NT2/D1 (cell line): ENCODE results near the gene GATA6.

Experiments
- DNase-seq: peaks from one replicate; pipeline ENCODE4 v3.0.0-alpha.2; 2011; ENCODE audit warnings: low read depth, low spot score
- H3K27me3 ChIP-seq: 2 replicates; pipeline ENCODE4 v1.6.0; 2011; ENCODE audit warnings: mild to moderate bottlenecking; ENCODE audit not compliant: insufficient read length, insufficient read depth
- H3K36me3 ChIP-seq: 2 replicates; pipeline ENCODE4 v1.6.1; 2011; ENCODE audit warnings: mild to moderate bottlenecking, low read length, mixed read lengths; ENCODE audit not compliant: insufficient read depth, insufficient read length
- H3K4me1 ChIP-seq: 2 replicates; pipeline ENCODE4 v1.5.1; 2011; ENCODE audit not compliant: insufficient read depth, insufficient read length
- H3K4me3 ChIP-seq: 2 replicates; pipeline ENCODE4 v1.5.1; 2011; ENCODE audit warnings: low read depth; ENCODE audit not compliant: insufficient read length
- H3K9ac ChIP-seq: 2 replicates; pipeline ENCODE4 v1.6.0; 2011; ENCODE audit warnings: low read depth; ENCODE audit not compliant: insufficient read length
- H3K9me3 ChIP-seq: 2 replicates; pipeline ENCODE4 v1.5.1; 2011; ENCODE audit warnings: mild to moderate bottlenecking, low read length; ENCODE audit not compliant: insufficient read depth
- SUZ12 ChIP-seq: IDR thresholded peaks from 2 replicates; pipeline ENCODE4 v1.6.1; 2011; ENCODE audit not compliant: insufficient read length, insufficient read depth; ENCODE audit errors: extremely low read depth
- YY1 ChIP-seq: IDR thresholded peaks from 2 replicates; pipeline ENCODE4 v1.6.1; 2011; ENCODE audit not compliant: insufficient read length, insufficient read depth
- ZNF274 ChIP-seq: IDR thresholded peaks from 2 replicates; pipeline ENCODE4 v1.6.1; 2011; ENCODE audit warnings: mild to moderate bottlenecking, low read depth, low read length

The GATA6 gene

GRCh38 chr18:22176420-22177326 is 7.3 kb downstream of the GATA6 start:
- H3K36me3 ChIP-seq = peaks cover 7% of the 10 kb centered on the region
- TF ChIP-seq SUZ12 (peak; percentile 89), ZNF274 (no peak)
- H3K27me3 ChIP-seq = peaks cover 91% of the 10 kb centered on the region
- no peak for DNase-seq
- peak overlapping the region; percentile 26 for H3K4me3 ChIP-seq
- no peak overlapping the region for H3K9ac ChIP-seq
- no peaks in the 10 kb centered on the region for H3K9me3 ChIP-seq
- H3K4me1 ChIP-seq = no peaks in the 10 kb centered on the region

GRCh38 chr18:22177327-22177871 is 8.0 kb downstream of the GATA6 start:
- DNase-seq = no peak
- H3K4me3 ChIP-seq = no peak overlapping the region
- H3K9me3 ChIP-seq = no peaks in the 10 kb centered on the region
- no peaks in the 10 kb centered on the region for H3K4me1 ChIP-seq
- H3K27me3 ChIP-seq = peaks cover 83% of the 10 kb centered on the region
- H3K36me3 ChIP-seq = peaks cover 3% of the 10 kb centered on the region
- H3K9ac ChIP-seq = no peak overlapping the region
- no peak for TF ChIP-seq SUZ12
- TF ChIP-seq ZNF274 = no peak
- TF ChIP-seq YY1 = no peak

- Histone ChIP-seq H3K9me3 (no peaks in the 10 kb centered on the region), H3K27me3 (peaks cover 66% of the 10 kb centered on the region), H3K4me3 (no peak overlapping the region), H3K4me1 (no peaks in the 10 kb centered on the region), H3K36me3 (no peaks in the 10 kb centered on the region), H3K9ac (no peak overlapping the region)
- no peak for DNase-seq
- no peak for TF ChIP-seq YY1
- no peak for TF ChIP-seq SUZ12
- TF ChIP-seq ZNF274 = no peak
Observed at GRCh38 chr18:22179174-22179573, 9.8 kb downstream of the GATA6 start.

GRCh38 chr18:22179631-22180030 is 10.2 kb downstream of the GATA6 start:
- TF ChIP-seq SUZ12 (no peak), YY1 (no peak), ZNF274 (no peak)
- DNase-seq = no peak
- Histone ChIP-seq H3K9me3 (no peaks in the 10 kb centered on the region), H3K4me3 (no peak overlapping the region), H3K36me3 (no peaks in the 10 kb centered on the region), H3K27me3 (peaks cover 61% of the 10 kb centered on the region), H3K4me1 (no peaks in the 10 kb centered on the region), H3K9ac (no peak overlapping the region)

GRCh38 chr18:22180722-22181121 is 11.3 kb downstream of the GATA6 start:
- H3K9me3 ChIP-seq = no peaks in the 10 kb centered on the region
- H3K4me1 ChIP-seq = no peaks in the 10 kb centered on the region
- DNase-seq = no peak
- H3K9ac ChIP-seq = no peak overlapping the region
- H3K36me3 ChIP-seq = no peaks in the 10 kb centered on the region
- peaks cover 50% of the 10 kb centered on the region for H3K27me3 ChIP-seq
- no peak overlapping the region for H3K4me3 ChIP-seq
- TF ChIP-seq ZNF274 = no peak
- no peak for TF ChIP-seq YY1
- no peak for TF ChIP-seq SUZ12

GRCh38 chr18:22182884-22183697 is 13.7 kb downstream of the GATA6 start:
- no peaks in the 10 kb centered on the region for H3K36me3 ChIP-seq
- H3K4me3 ChIP-seq = no peak overlapping the region
- H3K9ac ChIP-seq = no peak overlapping the region
- H3K4me1 ChIP-seq = no peaks in the 10 kb centered on the region
- H3K27me3 ChIP-seq = peaks cover 26% of the 10 kb centered on the region
- no peak for DNase-seq
- H3K9me3 ChIP-seq = no peaks in the 10 kb centered on the region
- TF ChIP-seq SUZ12 (no peak), YY1 (no peak), ZNF274 (no peak)
